22Rv1 (cell line): ENCODE measurements around the gene EDN2.

Experiments used
- ZFX ChIP-seq: fragments of 450-650 bp; IDR thresholded peaks from 2 replicates; pipeline ENCODE4 v1.6.1; 2017; ENCODE audit warnings: antibody characterized with exemption, borderline replicate concordance
- TF ChIP-seq, protein P1 (sequence below): fragments of 450-650 bp; IDR thresholded peaks from 2 replicates; pipeline ENCODE4 v1.5.1; 2017; ENCODE audit warnings: mild to moderate bottlenecking

DNA sequence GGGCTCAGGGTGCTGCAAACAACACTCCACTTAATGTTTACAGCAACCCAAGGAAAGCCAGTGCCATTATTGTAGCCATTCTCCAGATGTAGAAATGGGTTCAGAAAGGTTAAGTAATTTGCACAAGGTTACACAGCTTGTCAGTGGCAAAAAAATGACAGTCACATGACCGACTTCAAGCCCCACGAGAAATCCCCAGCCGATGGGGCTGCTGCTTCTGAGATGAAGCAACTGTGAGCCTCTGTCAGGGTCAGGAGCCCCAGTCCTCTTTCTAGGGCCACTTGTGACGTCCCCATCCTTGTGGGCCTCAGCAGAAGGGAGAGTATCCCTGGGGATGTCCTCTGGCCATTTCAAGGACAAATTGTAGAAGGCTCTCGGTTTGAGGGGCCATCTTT is 54.8 kb downstream of the EDN2 start:
- TF ChIP-seq, protein P1, sequence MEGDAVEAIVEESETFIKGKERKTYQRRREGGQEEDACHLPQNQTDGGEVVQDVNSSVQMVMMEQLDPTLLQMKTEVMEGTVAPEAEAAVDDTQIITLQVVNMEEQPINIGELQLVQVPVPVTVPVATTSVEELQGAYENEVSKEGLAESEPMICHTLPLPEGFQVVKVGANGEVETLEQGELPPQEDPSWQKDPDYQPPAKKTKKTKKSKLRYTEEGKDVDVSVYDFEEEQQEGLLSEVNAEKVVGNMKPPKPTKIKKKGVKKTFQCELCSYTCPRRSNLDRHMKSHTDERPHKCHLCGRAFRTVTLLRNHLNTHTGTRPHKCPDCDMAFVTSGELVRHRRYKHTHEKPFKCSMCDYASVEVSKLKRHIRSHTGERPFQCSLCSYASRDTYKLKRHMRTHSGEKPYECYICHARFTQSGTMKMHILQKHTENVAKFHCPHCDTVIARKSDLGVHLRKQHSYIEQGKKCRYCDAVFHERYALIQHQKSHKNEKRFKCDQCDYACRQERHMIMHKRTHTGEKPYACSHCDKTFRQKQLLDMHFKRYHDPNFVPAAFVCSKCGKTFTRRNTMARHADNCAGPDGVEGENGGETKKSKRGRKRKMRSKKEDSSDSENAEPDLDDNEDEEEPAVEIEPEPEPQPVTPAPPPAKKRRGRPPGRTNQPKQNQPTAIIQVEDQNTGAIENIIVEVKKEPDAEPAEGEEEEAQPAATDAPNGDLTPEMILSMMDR, result no peak
- TF ChIP-seq ZFX, result no peak
